Measurements from ENCODE around the gene SERTM1. TPM values are rescaled to one million over a fixed set of nuclear protein-coding genes. Genes with fewer than 3 reads are reported as not detected.

SERTM1 gene
- total and polyA plus RNA-seq, 10 of the 15 experiments (the other 5 are each of a cell fraction or from before 2014, with no cell fraction given), result not detected

- TF ChIP-seq TCF7 (IDR thresholded peaks at IDR 0.05; ENCODE audit: borderline replicate concordance) (no peak), MXI1 (IDR thresholded peaks at IDR 0.05; ENCODE audit: low read depth, low read length) (no peak)
- TF ChIP-seq, protein P1, sequence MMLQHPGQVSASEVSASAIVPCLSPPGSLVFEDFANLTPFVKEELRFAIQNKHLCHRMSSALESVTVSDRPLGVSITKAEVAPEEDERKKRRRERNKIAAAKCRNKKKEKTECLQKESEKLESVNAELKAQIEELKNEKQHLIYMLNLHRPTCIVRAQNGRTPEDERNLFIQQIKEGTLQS (IDR thresholded peaks at IDR 0.05; ENCODE audit: borderline replicate concordance, extremely low read depth, low read depth, low read length), result no peak
These were observed 23.2 kb upstream of the SERTM1 start (continued) for GRCh38 chr13:36650611-36651010.

DNA sequence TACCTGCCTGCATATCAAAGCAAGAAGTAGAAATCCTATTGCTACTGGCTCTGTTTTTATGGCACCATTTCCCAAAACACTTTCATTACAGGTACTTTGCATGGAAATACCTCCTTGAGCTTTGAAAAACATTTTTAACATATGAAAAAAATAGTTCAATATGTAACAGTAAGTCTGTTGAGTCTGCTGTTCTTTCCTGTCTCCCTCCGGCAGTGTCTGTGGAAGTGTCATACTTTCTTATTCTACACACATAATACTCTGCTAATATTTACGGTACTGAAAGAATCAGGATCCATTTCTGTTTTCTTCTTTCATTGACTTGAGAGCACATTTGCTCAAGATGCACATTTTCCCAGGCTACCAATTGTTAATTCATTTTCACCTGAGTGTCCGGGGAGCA is 8.2 kb upstream of the SERTM1 start:
- ChIA-PET POLR2A (no interaction called here), RAD21 (ENCODE audit: unreplicated experiment) (no interaction called here), CTCF (no interaction called here), SMC1A (ENCODE audit: uncharacterized antibody, unreplicated experiment) (no interaction called here)
- TF ChIP-seq SREBF1 (IDR thresholded peaks at IDR 0.05; ENCODE audit: low read length) (no peak), BACH1 (IDR thresholded peaks at IDR 0.05; ENCODE audit: borderline replicate concordance) (no peak), NRF1 (conservative IDR thresholded peaks at IDR 0.05; ENCODE audit: low read depth, low read length) (no peak), SUPT20H (IDR thresholded peaks at IDR 0.05; ENCODE audit: borderline replicate concordance, control insufficient read depth, low read depth, low read length) (no peak), CBX5 (IDR thresholded peaks at IDR 0.05; ENCODE audit: low read depth) (no peak), CHD4 (IDR thresholded peaks at IDR 0.05) (no peak), ZNF622 (IDR thresholded peaks at IDR 0.05) (no peak), RBBP5 (conservative IDR thresholded peaks at IDR 0.05) (no peak), MTA3 (IDR thresholded peaks at IDR 0.05; ENCODE audit: borderline replicate concordance, low read length) (no peak)
- 49% methylated on average over 3 of the region's 3 CpGs for WGBS (ENCODE audit: insufficient coverage, insufficient replicate concordance, low lambda C conversion rate, missing lambda C conversion rate)
- ATAC-seq, result no peak
- Histone ChIP-seq H3K9ac (ENCODE audit: control insufficient read depth, insufficient read depth, low read length) (no peak overlapping the region), H3K4me3 (no peak overlapping the region), H3K36me3 (ENCODE audit: control insufficient read depth in 2 of 2, insufficient read depth in 2 of 2, low read length in 1 of 2) (no peaks in the 10 kb centered on the region), H3K79me2 (ENCODE audit: control insufficient read depth, insufficient read depth, low read length) (no peaks in the 10 kb centered on the region), H2AFZ (ENCODE audit: control insufficient read depth, low read depth, low read length) (no peak overlapping the region), H3K9me3 (replicated peaks; ENCODE audit: control insufficient read depth, insufficient read depth, low read length) (no peaks in the 10 kb centered on the region; the same call in 2 of the 3 replicates), H3K27ac (ENCODE audit: control insufficient read depth, insufficient read depth) (no peak overlapping the region), H4K20me1 (ENCODE audit: control insufficient read depth, insufficient read depth) (no peaks in the 10 kb centered on the region), H3K4me2 (ENCODE audit: control insufficient read depth, insufficient read depth) (no peak overlapping the region), H3K27me3 (replicated peaks in 1 of 2; ENCODE audit: control insufficient read depth in 2 of 2, insufficient read depth in 2 of 2, low read length in 1 of 2) (no peaks in the 10 kb centered on the region), H3K4me1 (ENCODE audit: control insufficient read depth, insufficient read depth, low read length) (no peaks in the 10 kb centered on the region)
- DNase-seq (ENCODE audit: low read depth, low spot score), result no peak
- intact Hi-C loops (cut with micrococcal nuclease; ENCODE audit: unreplicated experiment), result no loop called here
- no TSS peak for BruUV-seq (replicated peaks)
- in situ Hi-C loops (cut with MboI), result no loop called here
- no peak for FAIRE-seq

Data from GM12878 (cell line).